Activated naive CD8-positive, alpha-beta T cell (primary cell): Measurements from ENCODE around the gene PIK3R3.

Source experiments
- H3K27ac Mint-ChIP-seq: one replicate; pipeline ENCODE4 v1.8.0; 2021; ENCODE audit warnings: mixed read lengths
- H3K27me3 Mint-ChIP-seq: one replicate; pipeline ENCODE4 v1.8.0; 2021; ENCODE audit warnings: mixed read lengths
- H3K36me3 Mint-ChIP-seq: one replicate; pipeline ENCODE4 v1.8.0; 2021; ENCODE audit warnings: mixed read lengths
- H3K4me1 Mint-ChIP-seq: one replicate; pipeline ENCODE4 v1.8.0; 2021; ENCODE audit warnings: low read depth, mixed read lengths
- H3K4me3 Mint-ChIP-seq: one replicate; pipeline ENCODE4 v1.8.0; 2021; ENCODE audit warnings: mild to moderate bottlenecking, mixed read lengths
- H3K9me3 Mint-ChIP-seq: one replicate; pipeline ENCODE4 v1.8.0; 2021; ENCODE audit warnings: low read depth, mixed read lengths

The PIK3R3 gene

GRCh38 chr1:46166521-46167462 lies 34.4 kb upstream of the PIK3R3 start:
- Mint-ChIP-seq H3K27me3 (no peaks in the 10 kb centered on the region), H3K36me3 (no peaks in the 10 kb centered on the region), H3K4me1 (peaks cover 17% of the 10 kb centered on the region), H3K4me3 (peak overlapping the region; percentile 86), H3K27ac (peak overlapping the region; percentile 89), H3K9me3 (no peaks in the 10 kb centered on the region)

DNA sequence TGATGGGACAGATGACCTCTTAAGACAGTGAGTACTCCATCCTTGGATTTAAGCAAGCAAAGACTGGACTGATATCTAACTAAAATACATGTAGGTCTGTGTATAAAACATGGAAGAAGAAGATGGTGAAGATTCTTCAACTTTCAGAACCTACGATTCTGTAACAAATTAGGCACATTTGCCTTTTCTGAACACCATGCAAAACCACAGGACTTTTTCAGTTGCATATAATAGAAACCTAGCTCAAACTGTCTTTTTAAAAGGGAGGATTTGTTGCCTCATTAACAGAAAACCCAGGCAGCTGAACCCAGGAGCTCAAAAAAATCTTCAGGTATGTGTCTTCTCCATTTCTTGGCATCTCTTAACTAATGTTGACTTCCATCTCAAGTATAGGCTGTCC lies 27.8 kb upstream of the PIK3R3 start:
- H3K4me3 Mint-ChIP-seq: no peak overlapping the region
- H3K9me3 Mint-ChIP-seq: no peaks in the 10 kb centered on the region
- no peaks in the 10 kb centered on the region for H3K4me1 Mint-ChIP-seq
- H3K27me3 Mint-ChIP-seq: no peaks in the 10 kb centered on the region
- no peaks in the 10 kb centered on the region for H3K36me3 Mint-ChIP-seq
- H3K27ac Mint-ChIP-seq: no peak overlapping the region

- no peaks in the 10 kb centered on the region for H3K9me3 Mint-ChIP-seq
- H3K36me3 Mint-ChIP-seq: no peaks in the 10 kb centered on the region
- H3K27ac Mint-ChIP-seq: no peak overlapping the region
- no peak overlapping the region for H3K4me3 Mint-ChIP-seq
- no peaks in the 10 kb centered on the region for H3K27me3 Mint-ChIP-seq
- H3K4me1 Mint-ChIP-seq: no peaks in the 10 kb centered on the region
These were observed 27.1 kb upstream of the PIK3R3 start for GRCh38 chr1:46159516-46159915.

GRCh38 chr1:46158312-46159281 lies 26.2 kb upstream of the PIK3R3 start:
- Mint-ChIP-seq H3K4me3 (no peak overlapping the region), H3K27ac (no peak overlapping the region), H3K27me3 (no peaks in the 10 kb centered on the region), H3K4me1 (no peaks in the 10 kb centered on the region), H3K9me3 (no peaks in the 10 kb centered on the region), H3K36me3 (no peaks in the 10 kb centered on the region)

GRCh38 chr1:46157916-46158311 lies 25.5 kb upstream of the PIK3R3 start:
- no peak overlapping the region for H3K27ac Mint-ChIP-seq
- no peaks in the 10 kb centered on the region for H3K36me3 Mint-ChIP-seq
- no peaks in the 10 kb centered on the region for H3K9me3 Mint-ChIP-seq
- H3K4me1 Mint-ChIP-seq: no peaks in the 10 kb centered on the region
- H3K4me3 Mint-ChIP-seq: no peak overlapping the region
- H3K27me3 Mint-ChIP-seq: no peaks in the 10 kb centered on the region

DNA sequence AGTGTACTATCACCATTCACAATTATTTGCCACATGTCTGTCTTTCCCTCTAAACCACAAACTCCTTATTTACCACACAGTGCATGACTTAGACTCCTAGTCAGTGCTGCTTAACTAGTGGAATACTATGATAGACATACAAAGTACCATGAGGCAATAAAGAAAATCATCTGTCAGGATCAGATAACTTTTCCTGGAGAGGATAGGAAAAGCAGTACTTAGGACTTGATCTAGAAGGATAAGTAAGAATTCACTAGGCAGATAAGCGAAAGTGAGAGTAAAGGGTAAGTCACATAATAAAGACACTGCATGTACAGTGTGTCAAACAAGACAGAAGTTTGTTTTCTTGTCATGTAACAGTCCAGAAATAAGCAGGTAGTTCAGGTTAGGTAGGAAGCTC lies 21.3 kb upstream of the PIK3R3 start:
- no peak overlapping the region for H3K4me3 Mint-ChIP-seq
- no peaks in the 10 kb centered on the region for H3K4me1 Mint-ChIP-seq
- no peaks in the 10 kb centered on the region for H3K9me3 Mint-ChIP-seq
- no peaks in the 10 kb centered on the region for H3K36me3 Mint-ChIP-seq
- H3K27me3 Mint-ChIP-seq: no peaks in the 10 kb centered on the region
- no peak overlapping the region for H3K27ac Mint-ChIP-seq

DNA sequence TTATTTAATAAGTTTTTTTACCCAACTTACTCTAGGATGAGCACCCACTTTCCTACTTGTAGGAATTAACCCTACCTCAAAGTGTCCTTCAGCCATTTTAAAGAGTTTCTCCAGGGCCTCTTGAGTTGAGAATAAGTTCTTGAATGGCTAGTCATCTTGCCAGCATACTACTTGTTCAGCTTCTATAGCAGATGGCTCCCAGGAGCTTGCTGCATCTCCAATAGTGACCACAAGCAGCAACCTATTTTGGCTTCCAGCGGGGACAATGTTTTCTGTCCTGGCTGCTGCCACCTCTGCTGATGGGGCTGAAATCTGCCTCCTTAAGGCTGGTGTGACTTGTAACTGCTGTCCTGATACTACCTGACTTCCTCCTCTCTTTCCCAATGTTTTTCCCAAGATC lies 20.8 kb upstream of the PIK3R3 start:
- H3K4me1 Mint-ChIP-seq: no peaks in the 10 kb centered on the region
- H3K27me3 Mint-ChIP-seq: no peaks in the 10 kb centered on the region
- H3K4me3 Mint-ChIP-seq: no peak overlapping the region
- H3K36me3 Mint-ChIP-seq: no peaks in the 10 kb centered on the region
- no peaks in the 10 kb centered on the region for H3K9me3 Mint-ChIP-seq
- H3K27ac Mint-ChIP-seq: no peak overlapping the region

GRCh38 chr1:46152016-46152415 lies 19.6 kb upstream of the PIK3R3 start:
- H3K27me3 Mint-ChIP-seq: no peaks in the 10 kb centered on the region
- H3K4me1 Mint-ChIP-seq: no peaks in the 10 kb centered on the region
- no peaks in the 10 kb centered on the region for H3K9me3 Mint-ChIP-seq
- H3K36me3 Mint-ChIP-seq: no peaks in the 10 kb centered on the region
- no peak overlapping the region for H3K27ac Mint-ChIP-seq
- H3K4me3 Mint-ChIP-seq: no peak overlapping the region

DNA sequence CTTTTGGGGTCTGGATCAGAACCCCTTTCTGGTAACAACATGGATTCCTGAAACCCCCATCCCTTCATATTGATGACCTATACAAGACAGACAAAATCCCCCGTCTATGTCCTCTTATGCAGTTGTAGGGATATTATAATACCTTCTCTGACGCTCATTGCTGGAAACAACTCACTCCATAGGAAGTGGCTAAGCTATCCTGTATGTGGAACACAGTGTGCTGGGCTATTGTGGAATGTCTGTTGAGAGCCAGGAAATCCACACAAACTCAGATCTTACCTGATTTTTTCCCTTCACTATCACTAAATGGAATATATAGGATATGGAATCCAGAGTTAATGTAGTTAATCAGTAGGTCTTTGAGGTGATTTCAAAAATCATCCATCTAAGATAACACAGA lies 17.7 kb upstream of the PIK3R3 start:
- H3K4me3 Mint-ChIP-seq: no peak overlapping the region
- no peaks in the 10 kb centered on the region for H3K9me3 Mint-ChIP-seq
- no peaks in the 10 kb centered on the region for H3K27me3 Mint-ChIP-seq
- H3K4me1 Mint-ChIP-seq: no peaks in the 10 kb centered on the region
- H3K27ac Mint-ChIP-seq: no peak overlapping the region
- H3K36me3 Mint-ChIP-seq: no peaks in the 10 kb centered on the region

DNA sequence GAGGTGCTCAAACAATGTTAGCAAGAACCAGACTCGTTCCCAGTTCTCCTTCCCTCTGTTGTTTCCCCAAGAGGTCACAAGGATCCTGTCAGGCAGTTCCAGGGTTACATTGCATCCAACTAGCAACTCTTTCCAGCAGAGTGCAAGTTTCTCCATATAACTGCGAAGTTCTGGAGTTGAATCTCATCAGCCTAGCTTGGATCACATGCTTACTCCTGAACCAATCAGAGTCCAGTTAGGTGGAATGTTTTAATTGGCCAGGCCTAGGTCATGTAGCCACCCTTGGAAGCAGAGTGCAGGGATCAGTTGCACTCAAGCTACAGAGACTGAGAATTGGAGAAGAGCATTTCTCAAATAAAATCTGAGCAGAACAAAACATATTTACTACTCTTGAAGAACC lies 15.9 kb upstream of the PIK3R3 start:
- H3K27ac Mint-ChIP-seq: no peak overlapping the region
- H3K9me3 Mint-ChIP-seq: no peaks in the 10 kb centered on the region

DNA sequence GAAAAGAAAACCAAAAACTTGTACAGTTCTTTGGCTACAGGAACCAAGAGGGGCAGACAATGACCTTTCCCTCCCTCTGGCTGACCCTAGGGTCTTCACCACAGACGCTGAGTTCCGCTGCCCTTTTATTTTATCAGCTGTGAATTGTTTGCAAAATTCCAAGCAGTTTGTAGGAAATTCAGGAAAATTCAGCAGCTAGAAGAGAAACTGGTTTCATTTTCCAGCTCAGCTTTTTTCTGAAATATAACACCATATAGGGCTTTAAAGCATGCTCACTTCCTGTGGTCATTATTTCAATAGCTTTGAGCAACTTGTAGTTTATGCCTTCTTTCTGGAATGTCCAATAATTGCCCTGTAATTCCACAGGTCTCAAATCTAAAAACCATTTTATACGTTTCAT lies 5.5 kb upstream of the PIK3R3 start:
- Mint-ChIP-seq H3K36me3 (no peaks in the 10 kb centered on the region), H3K27me3 (peaks cover 19% of the 10 kb centered on the region), H3K4me3 (no peak overlapping the region), H3K9me3 (no peaks in the 10 kb centered on the region), H3K27ac (no peak overlapping the region), H3K4me1 (peaks cover 8% of the 10 kb centered on the region)

More for the DNA sequence above, 15.9 kb upstream of the PIK3R3 start:
- Mint-ChIP-seq H3K27me3 (no peaks in the 10 kb centered on the region), H3K4me3 (no peak overlapping the region), H3K4me1 (no peaks in the 10 kb centered on the region), H3K36me3 (no peaks in the 10 kb centered on the region)

- H3K27ac Mint-ChIP-seq: no peak overlapping the region
- peaks cover 22% of the 10 kb centered on the region for H3K27me3 Mint-ChIP-seq
These were observed 4.3 kb upstream of the PIK3R3 start for GRCh38 chr1:46136711-46137110.

GRCh38 chr1:46134660-46135331 lies 2.4 kb upstream of the PIK3R3 start:
- Mint-ChIP-seq H3K27ac (no peak overlapping the region), H3K36me3 (no peaks in the 10 kb centered on the region), H3K4me1 (peaks cover 26% of the 10 kb centered on the region), H3K27me3 (peaks cover 26% of the 10 kb centered on the region), H3K4me3 (no peak overlapping the region), H3K9me3 (no peaks in the 10 kb centered on the region)

More at GRCh38 chr1:46136711-46137110, 4.3 kb upstream of the PIK3R3 start:
- Mint-ChIP-seq H3K4me3 (no peak overlapping the region), H3K4me1 (peaks cover 17% of the 10 kb centered on the region), H3K36me3 (no peaks in the 10 kb centered on the region), H3K9me3 (no peaks in the 10 kb centered on the region)

GRCh38 chr1:46133781-46134350 lies 1.4 kb upstream of the PIK3R3 start:
- Mint-ChIP-seq H3K9me3 (no peaks in the 10 kb centered on the region), H3K36me3 (no peaks in the 10 kb centered on the region), H3K4me1 (peaks cover 26% of the 10 kb centered on the region), H3K4me3 (peak overlapping the region; percentile 97), H3K27me3 (peaks cover 28% of the 10 kb centered on the region), H3K27ac (no peak overlapping the region)
